Right lobe of liver (tissue), 4 donors: Measurements from ENCODE around the gene SLC38A10.

Experiments
- CTCF ChIP-seq, 4 donors: fragments of 200-600 bp in 3 of 4; fragments of 450-650 bp in 1 of 4; IDR thresholded peaks; one replicate each; pipeline versions ENCODE4 v1.5.1 to v1.8.0; 2016 to 2022; ENCODE audit warnings: antibody characterized with exemption in 4 of 4, mild to moderate bottlenecking in 2 of 4
- POLR2A ChIP-seq: fragments of 450-650 bp; IDR thresholded peaks from one replicate; pipeline ENCODE4 v1.6.1; 2017; ENCODE audit warnings: antibody characterized with exemption, mild to moderate bottlenecking
- donor health status: DM: no; HTN: no; CAD: no.
- donor health status: DM: no; HTN: no; CAD: no.
- donor health status: DM: no; HTN: yes; CAD: no.

- no peak for TF ChIP-seq CTCF (IDR thresholded peaks at IDR 0.05)
- TF ChIP-seq POLR2A: no peak
Measured at GRCh38 chr17:81197831-81198490, 97.1 kb downstream of the SLC38A10 start.
